Fibroblast of lung (primary cell): Measurements from ENCODE around the gene UBD. TPM values are rescaled to one million over a fixed set of nuclear protein-coding genes. Genes with fewer than 3 reads are reported as not detected.

Source experiments
- DNase-seq, 2 donors: peaks; one replicate each; pipeline versions ENCODE4 v3.0.0 to v3.0.0-alpha.2; 2010; ENCODE audit warnings: low read depth in 2 of 2
- H2AFZ ChIP-seq: 2 replicates; pipeline ENCODE4 v1.5.1; 2012; ENCODE audit warnings: low read length, control low read depth, inconsistent platforms
- H3K27ac ChIP-seq: 2 replicates; pipeline ENCODE4 v1.5.1; 2011; ENCODE audit warnings: low read length, control low read depth; ENCODE audit not compliant: insufficient read depth
- H3K27me3 ChIP-seq: 2 replicates; pipeline ENCODE4 v1.5.1; 2011; ENCODE audit warnings: mild to moderate bottlenecking, low read length; ENCODE audit not compliant: control insufficient read depth, insufficient read depth
- H3K36me3 ChIP-seq: 2 replicates; pipeline ENCODE4 v1.5.1; 2011; ENCODE audit warnings: low read length; ENCODE audit not compliant: control insufficient read depth, insufficient read depth
- H3K4me1 ChIP-seq: 2 replicates; pipeline ENCODE4 v1.5.1; 2011; ENCODE audit warnings: low read length; ENCODE audit not compliant: control insufficient read depth, insufficient read depth; ENCODE audit errors: extremely low read depth
- H3K4me2 ChIP-seq: 2 replicates; pipeline ENCODE4 v1.5.1; 2011; ENCODE audit warnings: low read length, control low read depth; ENCODE audit not compliant: insufficient read depth; ENCODE audit errors: extremely low read depth
- H3K4me3 ChIP-seq, 4 experiments: fragments of 200-600 bp in 1 of 4; sonication (generic) in 1 of 4; replicated peaks in 1 of 4; 2 replicates each; pipeline ENCODE4 v1.5.1; 2011 to 2016; ENCODE audit warnings: low read length in 4 of 4, low read depth in 3 of 4, mild to moderate bottlenecking in 3 of 4, control low read depth in 2 of 4, inconsistent platforms in 1 of 4, mixed read lengths in 1 of 4; ENCODE audit not compliant: insufficient read depth in 1 of 4; ENCODE audit errors: control extremely low read depth in 1 of 4
- H3K79me2 ChIP-seq: 2 replicates; pipeline ENCODE4 v1.5.1; 2012; ENCODE audit warnings: mild to moderate bottlenecking, low read length, inconsistent platforms; ENCODE audit not compliant: control insufficient read depth, insufficient read depth
- H3K9ac ChIP-seq: 2 replicates; pipeline ENCODE4 v1.5.1; 2011; ENCODE audit warnings: mild to moderate bottlenecking, low read length, control low read depth; ENCODE audit not compliant: insufficient read depth
- H3K9me3 ChIP-seq: 2 replicates; pipeline ENCODE4 v1.5.1; 2012; ENCODE audit warnings: low read depth, low read length; ENCODE audit not compliant: control insufficient read depth, insufficient read depth
- H4K20me1 ChIP-seq: 2 replicates; pipeline ENCODE4 v1.5.1; 2011; ENCODE audit warnings: low read length; ENCODE audit not compliant: control insufficient read depth, insufficient read depth; ENCODE audit errors: extremely low read depth
- EZH2 ChIP-seq: IDR thresholded peaks from 2 replicates; pipeline ENCODE4 v1.5.1; 2012; ENCODE audit warnings: low read length, control low read depth, mild to moderate bottlenecking; ENCODE audit errors: missing control alignments
- polyA plus RNA-seq, 2 donors: library from polyadenylated mRNA; depleted of rRNA in 1 of 2; stranded (reverse) in 1 of 2; unstranded in 1 of 2; fragments of >200 nt; gene quantifications; 2 replicates each; pipeline ENCODE4 v1.2.1, GENCODE V29; 2011 to 2012; ENCODE audit warnings: missing spikeins in 1 of 2
- total RNA-seq: library from RNA; depleted of rRNA; stranded (reverse); fragments of >200 nt; gene quantifications from 2 replicates; pipeline ENCODE4 v1.2.1, GENCODE V29; 2014
- TF ChIP-seq, protein P1 (sequence below), 2 donors: IDR thresholded peaks in 1 of 2; conservative IDR thresholded peaks in 1 of 2; 1 replicate in 1 of 2; 2 replicates in 1 of 2; pipeline ENCODE4 v1.5.1; 2011 to 2012; ENCODE audit warnings: low read length in 2 of 2, control low read depth in 1 of 2, inconsistent platforms in 1 of 2, low read depth in 1 of 2, mild to moderate bottlenecking in 1 of 2

UBD gene
- total and polyA plus RNA-seq, 2 donors (not counting 1 experiment from before 2014, with no cell fraction given) = 0.06 TPM; not detected in 1

DNA sequence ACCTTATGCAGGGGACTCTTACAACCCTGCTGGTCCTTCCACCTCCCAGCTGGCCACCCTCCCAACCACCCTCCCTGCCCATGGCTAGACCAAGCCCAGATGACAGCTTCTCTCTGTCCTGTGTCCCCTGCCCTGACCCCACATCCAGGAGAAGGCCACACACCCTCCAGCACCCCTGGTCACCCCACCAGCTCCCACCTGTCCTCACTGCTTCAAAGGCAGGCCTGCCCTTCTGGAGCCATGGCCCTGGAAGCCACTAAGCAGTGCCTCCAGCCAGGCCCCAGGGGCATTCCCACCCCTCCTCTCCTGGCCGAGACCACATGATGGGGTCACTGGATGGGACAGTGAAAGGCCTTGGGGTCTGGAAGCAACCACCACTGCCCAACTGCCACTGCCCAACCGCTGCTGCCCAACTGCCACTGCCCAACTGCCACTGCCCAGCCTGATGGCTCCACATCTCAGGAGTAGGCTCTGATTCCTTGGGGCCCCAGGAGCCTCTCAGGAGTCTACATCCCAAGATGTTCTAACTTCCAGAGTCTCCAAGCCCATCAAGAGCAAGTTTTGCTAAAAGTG lies 30.5 kb downstream of the UBD start:
- DNase-seq = no peak
- no peak for TF ChIP-seq EZH2
- TF ChIP-seq, protein P1, sequence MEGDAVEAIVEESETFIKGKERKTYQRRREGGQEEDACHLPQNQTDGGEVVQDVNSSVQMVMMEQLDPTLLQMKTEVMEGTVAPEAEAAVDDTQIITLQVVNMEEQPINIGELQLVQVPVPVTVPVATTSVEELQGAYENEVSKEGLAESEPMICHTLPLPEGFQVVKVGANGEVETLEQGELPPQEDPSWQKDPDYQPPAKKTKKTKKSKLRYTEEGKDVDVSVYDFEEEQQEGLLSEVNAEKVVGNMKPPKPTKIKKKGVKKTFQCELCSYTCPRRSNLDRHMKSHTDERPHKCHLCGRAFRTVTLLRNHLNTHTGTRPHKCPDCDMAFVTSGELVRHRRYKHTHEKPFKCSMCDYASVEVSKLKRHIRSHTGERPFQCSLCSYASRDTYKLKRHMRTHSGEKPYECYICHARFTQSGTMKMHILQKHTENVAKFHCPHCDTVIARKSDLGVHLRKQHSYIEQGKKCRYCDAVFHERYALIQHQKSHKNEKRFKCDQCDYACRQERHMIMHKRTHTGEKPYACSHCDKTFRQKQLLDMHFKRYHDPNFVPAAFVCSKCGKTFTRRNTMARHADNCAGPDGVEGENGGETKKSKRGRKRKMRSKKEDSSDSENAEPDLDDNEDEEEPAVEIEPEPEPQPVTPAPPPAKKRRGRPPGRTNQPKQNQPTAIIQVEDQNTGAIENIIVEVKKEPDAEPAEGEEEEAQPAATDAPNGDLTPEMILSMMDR (conservative IDR thresholded peaks at IDR 0.05 in 1 of 2, IDR thresholded peaks at IDR 0.05 in 1 of 2; ENCODE audit: low read depth in 1 of 2, low read length in 2 of 2) = no peak
- Histone ChIP-seq H3K4me1 (no peaks in the 10 kb centered on the region), H3K79me2 (no peaks in the 10 kb centered on the region), H3K4me2 (no peak overlapping the region), H3K4me3 (no peak overlapping the region), H3K9me3 (no peaks in the 10 kb centered on the region), H3K9ac (no peak overlapping the region), H3K27me3 (no peaks in the 10 kb centered on the region), H3K27ac (no peak overlapping the region), H2AFZ (no peak overlapping the region), H3K36me3 (no peaks in the 10 kb centered on the region), H4K20me1 (no peaks in the 10 kb centered on the region)

GRCh38 chr6:29528300-29528931 lies 31.1 kb downstream of the UBD start:
- H3K9me3 ChIP-seq = no peaks in the 10 kb centered on the region
- no peak overlapping the region for H2AFZ ChIP-seq

GRCh38 chr6:29527564-29527963 lies 32.0 kb downstream of the UBD start:
- DNase-seq = no peak
- no peaks in the 10 kb centered on the region for H3K4me1 ChIP-seq
- H2AFZ ChIP-seq = no peak overlapping the region
- TF ChIP-seq, protein P1 (conservative IDR thresholded peaks at IDR 0.05 in 1 of 2, IDR thresholded peaks at IDR 0.05 in 1 of 2; ENCODE audit: low read depth in 1 of 2, low read length in 2 of 2) = no peak
- TF ChIP-seq EZH2 = no peak
- no peaks in the 10 kb centered on the region for H3K79me2 ChIP-seq
- H3K4me2 ChIP-seq = no peak overlapping the region
- no peaks in the 10 kb centered on the region for H4K20me1 ChIP-seq
- no peak overlapping the region for H3K9ac ChIP-seq
- no peaks in the 10 kb centered on the region for H3K36me3 ChIP-seq
- no peak overlapping the region for H3K4me3 ChIP-seq
- no peak overlapping the region for H3K27ac ChIP-seq
- H3K9me3 ChIP-seq = no peaks in the 10 kb centered on the region
- no peaks in the 10 kb centered on the region for H3K27me3 ChIP-seq

More at GRCh38 chr6:29528300-29528931, 31.1 kb downstream of the UBD start:
- Histone ChIP-seq H3K9ac (no peak overlapping the region), H3K4me1 (no peaks in the 10 kb centered on the region), H3K79me2 (no peaks in the 10 kb centered on the region), H3K4me3 (no peak overlapping the region), H3K4me2 (no peak overlapping the region), H3K27me3 (no peaks in the 10 kb centered on the region), H4K20me1 (no peaks in the 10 kb centered on the region), H3K36me3 (no peaks in the 10 kb centered on the region), H3K27ac (no peak overlapping the region)
- DNase-seq = no peak
- TF ChIP-seq, protein P1 (conservative IDR thresholded peaks at IDR 0.05 in 1 of 2, IDR thresholded peaks at IDR 0.05 in 1 of 2; ENCODE audit: low read depth in 1 of 2, low read length in 2 of 2) = no peak
- no peak for TF ChIP-seq EZH2
